Spleen (tissue), 11 donors: ENCODE measurements around the gene BRF1. TPM values are rescaled to one million over a fixed set of nuclear protein-coding genes. Genes with fewer than 3 reads are reported as not detected.
A peak's percentile ranks its signal among the peaks of the same experiment; 100 is the strongest.

Experiments used
- DNase-seq: peaks from one replicate; pipeline ENCODE4 v3.0.0-alpha.2; 2020
- H3K27ac ChIP-seq, 8 donors: fragments of 200-600 bp; sonication (generic) in 7 of 8; 1 replicate in 4 of 8; 2 replicates in 4 of 8; pipeline versions ENCODE4 v1.5.0 to v1.8.0; 2016 to 2021; ENCODE audit warnings: inconsistent platforms in 4 of 8, mild to moderate bottlenecking in 4 of 8, moderate library complexity in 1 of 8
- H3K27me3 ChIP-seq, 7 donors: fragments of 200-600 bp; sonication (generic) in 6 of 7; replicated peaks in 1 of 7; 1 replicate in 4 of 7; 2 replicates in 3 of 7; pipeline versions ENCODE4 v1.5.0 to v1.8.0; 2016 to 2021; ENCODE audit warnings: inconsistent platforms in 3 of 7, mild to moderate bottlenecking in 1 of 7
- H3K36me3 ChIP-seq, 6 donors: fragments of 200-600 bp; sonication (generic) in 5 of 6; 1 replicate in 4 of 6; 2 replicates in 2 of 6; pipeline versions ENCODE4 v1.5.0 to v1.8.0; 2016 to 2021; ENCODE audit warnings: inconsistent platforms in 2 of 6
- H3K4me1 ChIP-seq, 6 donors: fragments of 200-600 bp; sonication (generic) in 5 of 6; 1 replicate in 3 of 6; 2 replicates in 3 of 6; pipeline versions ENCODE4 v1.5.0 to v1.8.0; 2016 to 2021; ENCODE audit warnings: inconsistent platforms in 3 of 6
- H3K4me3 ChIP-seq, 8 donors: fragments of 200-600 bp; sonication (generic) in 7 of 8; 1 replicate in 4 of 8; 2 replicates in 4 of 8; pipeline versions ENCODE4 v1.5.0 to v1.8.0; 2016 to 2021; ENCODE audit warnings: inconsistent platforms in 4 of 8, mild to moderate bottlenecking in 4 of 8, moderate library complexity in 2 of 8
- H3K9me3 ChIP-seq, 8 donors: fragments of 200-600 bp; sonication (generic) in 7 of 8; 1 replicate in 4 of 8; 2 replicates in 4 of 8; pipeline versions ENCODE4 v1.5.0 to v1.8.0; 2016 to 2021; ENCODE audit warnings: inconsistent platforms in 4 of 8
- POLR2A ChIP-seq, 3 donors: fragments of 450-650 bp; IDR thresholded peaks; one replicate each; pipeline ENCODE4 v1.5.1; 2017; ENCODE audit warnings: antibody characterized with exemption in 3 of 3, mild to moderate bottlenecking in 1 of 3
- POLR2AphosphoS5 ChIP-seq, 3 donors: sonication (generic); formaldehyde crosslinking; IDR thresholded peaks; one replicate each; pipeline ENCODE4 v1.5.1; 2017; ENCODE audit warnings: antibody characterized with exemption in 3 of 3
- WGBS, 5 donors: extraction: QIAGEN DNeasy Blood & Tissue Kit in 3 of 5; methylation state at CpG; one replicate each; pipeline versions ENCODE4 v1.1.5 to v1.1.7; 2013 to 2018; 5-methylcytosine and 5-hydroxymethylcytosine counted together
- intact Hi-C: fragments of 100-400 bp; cut with DNase I; formaldehyde crosslinking; loops from one replicate; pipeline ENCODE4 v1.15.0; 2023; ENCODE audit warnings: low total_unique reads
- polyA plus RNA-seq, 3 donors: library from polyadenylated mRNA; stranded (reverse); fragments of 200-250 nt; gene quantifications; one replicate each; pipeline ENCODE4 v1.2.1, GENCODE V29; 2013
- total RNA-seq, 7 donors: library from RNA; depleted of rRNA in 3 of 7; stranded (reverse); fragments of >200 nt in 3 of 7; fragmentation: NEBNext Ultra II Directional in 4 of 7; extraction: Animal tissue kit (Norgen Biotek cat#: 25700) in 4 of 7; gene quantifications; one replicate each; pipeline versions ENCODE4 v1.1.0 to v1.2.1, GENCODE V29; 2016 to 2021
- TF ChIP-seq, protein P1 (sequence below), 11 experiments: fragments of 200-600 bp in 7 of 11; fragments of 450-650 bp in 4 of 11; sonication (generic) in 4 of 11; IDR thresholded peaks in 8 of 11; conservative IDR thresholded peaks in 3 of 11; 1 replicate in 7 of 11; 2 replicates in 4 of 11; pipeline versions ENCODE4 v1.4.0 to v1.8.0; 2016 to 2021; ENCODE audit warnings: antibody characterized with exemption in 11 of 11, inconsistent platforms in 4 of 11, mild to moderate bottlenecking in 1 of 11
- donor health status: healthy with polysubstance abuse.
- donor health status: DM: no; HTN: no; CAD: no; lungs with moderate emphysema.
- donor health status: DM: no; HTN: no; CAD: no.
- donor health status: Bipolar disorder and iron deficiency.
- donor health status: healthy.
- donor health status: DM: no; HTN: no; CAD: no.
- donor health status: DM: yes; HTN: yes; CAD: no.

BRF1 gene
- total and polyA plus RNA-seq, 10 donors: 16.2 to 71.2 (median 49.8) TPM

DNA sequence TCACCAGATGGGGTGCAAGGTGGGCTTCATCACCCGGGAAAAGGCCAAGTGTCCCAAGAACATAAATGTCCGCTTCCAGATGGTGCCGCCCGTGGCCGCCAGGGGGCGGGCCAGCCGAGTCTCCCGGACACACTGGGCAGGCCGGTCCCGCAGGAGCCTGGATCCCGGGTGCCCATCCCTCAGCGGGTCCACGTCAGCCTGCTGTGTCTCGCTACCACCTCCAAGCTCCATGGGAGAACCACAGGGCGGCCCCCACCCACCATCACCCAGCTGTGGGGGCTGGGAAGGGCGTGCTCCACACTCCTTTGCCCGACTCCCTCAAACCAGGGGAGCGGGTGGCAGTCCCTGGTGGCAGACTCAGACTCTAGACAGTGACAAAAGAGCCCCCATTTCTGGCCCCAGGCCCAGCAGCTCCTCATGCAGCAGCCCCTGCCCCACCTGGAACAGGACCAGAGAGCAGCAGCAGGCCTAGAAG, 97.7 kb downstream of the BRF1 start:
- DNase-seq: peak; percentile 91
- Histone ChIP-seq H3K9me3 (no peaks in the 10 kb centered on the region), H3K27me3 (peaks cover 0 to 67% (median 25%) of the 10 kb centered on the region in 7 donors), H3K4me1 (peaks cover 20 to 82% (median 50%) of the 10 kb centered on the region in 6 donors), H3K4me3 (no peak overlapping the region), H3K36me3 (no peaks in the 10 kb centered on the region), H3K27ac (peak overlapping the region in 1 of 8 donors; percentile 16)
- WGBS, 5 donors: 1 to 11% (median 8%) methylated on average over 2 to 18 of the region's 18 CpGs
- intact Hi-C loops: loop anchor here (5.0 kb wide), 1 partner anchor 149 kb away; no protein-coding TSS in a partner anchor
- TF ChIP-seq POLR2AphosphoS5 (IDR thresholded peaks at IDR 0.05) (peak; percentile 11 to 74 (median 58)), POLR2A (IDR thresholded peaks at IDR 0.05) (no peak)
- TF ChIP-seq, protein P1, sequence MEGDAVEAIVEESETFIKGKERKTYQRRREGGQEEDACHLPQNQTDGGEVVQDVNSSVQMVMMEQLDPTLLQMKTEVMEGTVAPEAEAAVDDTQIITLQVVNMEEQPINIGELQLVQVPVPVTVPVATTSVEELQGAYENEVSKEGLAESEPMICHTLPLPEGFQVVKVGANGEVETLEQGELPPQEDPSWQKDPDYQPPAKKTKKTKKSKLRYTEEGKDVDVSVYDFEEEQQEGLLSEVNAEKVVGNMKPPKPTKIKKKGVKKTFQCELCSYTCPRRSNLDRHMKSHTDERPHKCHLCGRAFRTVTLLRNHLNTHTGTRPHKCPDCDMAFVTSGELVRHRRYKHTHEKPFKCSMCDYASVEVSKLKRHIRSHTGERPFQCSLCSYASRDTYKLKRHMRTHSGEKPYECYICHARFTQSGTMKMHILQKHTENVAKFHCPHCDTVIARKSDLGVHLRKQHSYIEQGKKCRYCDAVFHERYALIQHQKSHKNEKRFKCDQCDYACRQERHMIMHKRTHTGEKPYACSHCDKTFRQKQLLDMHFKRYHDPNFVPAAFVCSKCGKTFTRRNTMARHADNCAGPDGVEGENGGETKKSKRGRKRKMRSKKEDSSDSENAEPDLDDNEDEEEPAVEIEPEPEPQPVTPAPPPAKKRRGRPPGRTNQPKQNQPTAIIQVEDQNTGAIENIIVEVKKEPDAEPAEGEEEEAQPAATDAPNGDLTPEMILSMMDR (IDR thresholded peaks at IDR 0.05 in 8 of 11, conservative IDR thresholded peaks at IDR 0.05 in 3 of 11): peak; percentile 56 to 96 (median 85)

DNA sequence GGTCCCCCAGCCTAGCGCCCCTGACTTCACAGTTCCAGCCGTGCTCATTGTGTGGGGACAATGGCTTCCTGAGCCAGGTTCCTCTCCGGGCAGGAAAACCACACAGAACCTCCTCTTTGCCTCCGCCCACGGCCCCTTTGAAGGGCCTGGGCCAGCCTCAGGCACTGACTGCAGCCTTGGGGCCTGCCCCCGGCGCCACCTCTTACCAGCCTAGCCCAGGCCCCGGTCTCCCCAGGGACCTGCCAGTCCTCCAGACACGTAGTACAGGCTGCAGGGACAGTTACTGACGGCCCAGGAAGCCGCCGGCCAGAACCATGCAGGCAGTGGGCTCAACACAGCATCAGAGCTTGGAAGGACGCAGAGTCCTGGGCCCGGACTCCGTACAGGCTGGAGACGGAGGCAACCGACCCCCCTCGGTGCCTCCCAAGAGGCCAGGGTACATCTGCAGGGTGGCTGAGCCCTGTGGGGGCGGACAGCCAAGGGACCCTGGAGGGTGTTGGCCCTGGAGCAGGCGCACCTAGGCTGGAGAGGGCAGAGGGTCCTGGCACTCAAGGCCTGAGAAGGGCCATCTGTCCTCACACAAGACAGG, 98.8 kb downstream of the BRF1 start:
- Histone ChIP-seq H3K4me1 (peaks cover 20 to 88% (median 55%) of the 10 kb centered on the region in 6 donors), H3K4me3 (peak overlapping the region in 1 of 8 donors; percentile 17), H3K9me3 (no peaks in the 10 kb centered on the region), H3K27me3 (peaks cover 0 to 78% (median 31%) of the 10 kb centered on the region in 7 donors), H3K27ac (peak overlapping the region in 1 of 8 donors; percentile 16), H3K36me3 (no peaks in the 10 kb centered on the region)
- intact Hi-C loops: loop anchor here (5.0 kb wide), 1 partner anchor 150 kb away; no protein-coding TSS in a partner anchor
- TF ChIP-seq, protein P1 (IDR thresholded peaks at IDR 0.05 in 8 of 11, conservative IDR thresholded peaks at IDR 0.05 in 3 of 11): peak in 1 of 11 experiments; percentile 15
- TF ChIP-seq POLR2A (IDR thresholded peaks at IDR 0.05) (no peak), POLR2AphosphoS5 (IDR thresholded peaks at IDR 0.05) (peak in 1 of 3 donors; percentile 55)
- 26 to 34% (median 28%) methylated on average over 5 to 20 of the region's 20 CpGs for WGBS, 5 donors
- DNase-seq: no peak

DNA sequence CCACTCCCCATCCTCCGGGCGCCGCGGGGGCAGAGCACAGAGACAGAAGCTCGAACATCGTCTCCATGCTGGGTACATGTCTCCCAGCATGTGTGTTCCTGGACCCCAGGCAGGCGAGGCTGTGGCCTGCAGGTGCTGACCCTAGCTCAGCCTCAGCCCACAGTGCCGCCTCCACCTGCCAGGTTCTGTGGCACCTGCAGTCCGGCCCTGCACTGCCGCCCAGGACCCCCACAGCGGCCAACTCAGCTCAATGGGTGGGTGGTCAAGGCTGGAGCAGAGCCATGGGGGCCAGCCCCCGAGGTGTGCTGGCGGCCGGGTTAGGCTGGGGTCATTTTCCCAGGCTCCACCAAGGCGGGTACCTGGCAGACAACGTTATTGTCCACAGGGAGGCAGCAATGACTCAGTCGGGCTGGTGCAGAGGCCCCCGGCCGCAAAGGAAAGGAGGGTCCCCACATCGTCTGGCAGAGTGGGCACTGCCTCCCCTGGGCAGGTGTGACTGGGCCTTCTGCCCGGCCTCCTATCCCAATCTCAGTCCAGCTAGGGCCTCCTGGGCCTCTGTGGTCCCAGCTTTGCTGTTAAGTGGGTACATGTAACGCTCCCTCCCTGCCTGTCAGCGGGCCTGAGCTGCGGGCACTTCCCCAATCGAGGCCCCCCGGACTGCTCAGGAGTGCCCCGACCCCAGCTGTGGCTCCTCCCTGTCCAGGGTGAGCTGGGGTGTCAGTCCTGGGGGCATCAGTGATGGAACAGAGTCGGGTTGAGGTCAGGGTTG, 99.5 kb downstream of the BRF1 start:
- Histone ChIP-seq H3K9me3 (no peaks in the 10 kb centered on the region), H3K4me1 (peaks cover 25 to 92% (median 62%) of the 10 kb centered on the region in 6 donors), H3K27me3 (peaks cover 0 to 84% (median 38%) of the 10 kb centered on the region in 7 donors), H3K36me3 (no peaks in the 10 kb centered on the region), H3K27ac (peak overlapping the region in 2 of 8 donors; percentile 16 to 26), H3K4me3 (peak overlapping the region in 1 of 8 donors; percentile 17)
- no peak for DNase-seq
- intact Hi-C loops: loop anchor here (5.0 kb wide), 1 partner anchor 151 kb away; no protein-coding TSS in a partner anchor
- TF ChIP-seq POLR2A (IDR thresholded peaks at IDR 0.05) (no peak), POLR2AphosphoS5 (IDR thresholded peaks at IDR 0.05) (no peak)
- TF ChIP-seq, protein P1 (IDR thresholded peaks at IDR 0.05 in 8 of 11, conservative IDR thresholded peaks at IDR 0.05 in 3 of 11): no peak
- 38 to 49% (median 41%) methylated on average over 12 to 28 of the region's 28 CpGs for WGBS, 5 donors
